HepG2 (cell line): ENCODE data around the gene LITAF. TPM values are rescaled to one million over a fixed set of nuclear protein-coding genes. Genes with fewer than 3 reads are reported as not detected.

Experiments used
- ATAC-seq: fragments of 200-7000 bp; cut with Tn5 transposase; 3 replicates; pipeline ENCODE4 v1.9.1; 2020; ENCODE audit warnings: mild to moderate bottlenecking, moderate library complexity
- BruUV-seq: library from RNA; stranded (reverse); fragments of 400-500 nt; replicated peaks from 2 replicates; lab custom pipeline; 2021; lab: Mats Ljungman, UMichigan
- CTCF ChIA-PET: fragments of 300-600 bp; formaldehyde crosslinking; extraction: SDS; loops from one replicate; lab custom pipeline; 2021; ENCODE audit warnings: low total read pairs, inconsistent platforms, low intra/inter-chr PET ratio; lab: Yijun Ruan, JAX
- POLR2A ChIA-PET: fragments of 350-600 bp; sonication (Branson Sonifier 250); formaldehyde crosslinking; loops from one replicate; lab custom pipeline; 2020; ENCODE audit warnings: antibody characterized with exemption, inconsistent platforms; lab: Yijun Ruan, JAX
- DNase-seq: peaks from one replicate; pipeline ENCODE4 v3.0.0-alpha.2; 2015; ENCODE audit warnings: low spot score
- FAIRE-seq: peaks from 3 replicates; lab custom pipeline; 2011; peaks lifted over from hg19 to GRCh38; lab: Jason Lieb, UNC
- H2AFZ ChIP-seq: one replicate; pipeline ENCODE4 v1.6.1; 2011; ENCODE audit warnings: low read length, inconsistent platforms
- H3K27ac ChIP-seq: fragments of 300-600 bp; 3 replicates; pipeline ENCODE4 v1.8.0; 2011; ENCODE audit warnings: mixed run types, mild to moderate bottlenecking, mixed read lengths, low read length, inconsistent platforms; ENCODE audit not compliant: insufficient read depth; ENCODE audit errors: extremely low read length
- H3K27me3 ChIP-seq, 2 experiments: fragments of 200-600 bp in 1 of 2; 2 replicates in 1 of 2; 3 replicates in 1 of 2; pipeline versions ENCODE4 v1.6.0 to v1.8.0; 2011; ENCODE audit warnings: low read length in 2 of 2, mild to moderate bottlenecking in 2 of 2, moderate library complexity in 2 of 2, inconsistent platforms in 1 of 2; ENCODE audit not compliant: insufficient read depth in 2 of 2, control insufficient read depth in 1 of 2
- H3K36me3 ChIP-seq, 2 experiments: fragments of 200-600 bp in 1 of 2; replicated peaks in 1 of 2; 2 replicates in 1 of 2; 3 replicates in 1 of 2; pipeline versions ENCODE4 v1.5.1 to v1.8.0; 2011; ENCODE audit warnings: low read length in 2 of 2, inconsistent platforms in 1 of 2; ENCODE audit not compliant: insufficient read depth in 2 of 2, control insufficient read depth in 1 of 2
- H3K4me1 ChIP-seq: 2 replicates; pipeline ENCODE4 v1.5.1; 2012; ENCODE audit warnings: low read length, inconsistent platforms; ENCODE audit not compliant: insufficient read depth
- H3K4me2 ChIP-seq: 2 replicates; pipeline ENCODE4 v1.6.0; 2011; ENCODE audit warnings: low read depth, low read length, inconsistent platforms
- H3K4me3 ChIP-seq, 3 experiments: fragments of 200-600 bp in 1 of 3; sonication (generic), shearing (Covaris generic) in 1 of 3; replicated peaks in 1 of 3; 2 replicates each; pipeline ENCODE4 v1.5.1; 2011 to 2016; ENCODE audit warnings: low read length in 3 of 3, inconsistent platforms in 2 of 3, low read depth in 2 of 3, mild to moderate bottlenecking in 2 of 3, control low read depth in 1 of 3, mixed read lengths in 1 of 3; ENCODE audit not compliant: insufficient read depth in 1 of 3
- H3K79me2 ChIP-seq: one replicate; pipeline ENCODE4 v1.6.1; 2011; ENCODE audit warnings: low read length, inconsistent platforms; ENCODE audit not compliant: insufficient read depth
- H3K9ac ChIP-seq: 2 replicates; pipeline ENCODE4 v1.6.0; 2011; ENCODE audit warnings: mild to moderate bottlenecking, low read depth, low read length, inconsistent platforms; ENCODE audit not compliant: insufficient read depth
- H3K9me3 ChIP-seq: 2 replicates; pipeline ENCODE4 v1.5.1; 2012; ENCODE audit warnings: mild to moderate bottlenecking, low read length
- H4K20me1 ChIP-seq: 2 replicates; pipeline ENCODE4 v1.6.0; 2011; ENCODE audit warnings: inconsistent platforms, mild to moderate bottlenecking, low read length, moderate library complexity; ENCODE audit not compliant: insufficient read depth
- CHD4 ChIP-seq: fragments of 200-600 bp; sonication (generic); IDR thresholded peaks from 2 replicates; pipeline ENCODE4 v1.7.0; 2017; ENCODE audit warnings: mild to moderate bottlenecking, low read length, borderline replicate concordance
- HNRNPL ChIP-seq: fragments of 200-400 bp; formaldehyde crosslinking; IDR thresholded peaks from 2 replicates; pipeline ENCODE4 v1.6.1; 2017; ENCODE audit warnings: mild to moderate bottlenecking, low read depth, low read length
- MED13 ChIP-seq: sonication (generic); formaldehyde crosslinking; IDR thresholded peaks from 2 replicates; pipeline ENCODE4 v1.5.0; 2020; ENCODE audit warnings: missing genetic modification reagents
- PCBP2 ChIP-seq: fragments of 200-400 bp; formaldehyde crosslinking; optimal IDR thresholded peaks from 2 replicates; pipeline ENCODE3; 2018; ENCODE audit warnings: low read length, low read depth; ENCODE audit not compliant: poor library complexity, severe bottlenecking
- PHF20 ChIP-seq: sonication (generic); formaldehyde crosslinking; IDR thresholded peaks from 2 replicates; pipeline ENCODE4 v1.5.0; 2020; ENCODE audit warnings: mild to moderate bottlenecking, missing genetic modification reagents
- SIN3A ChIP-seq: IDR thresholded peaks from 2 replicates; pipeline ENCODE4 v1.6.1; 2011; ENCODE audit warnings: low read depth, mild to moderate bottlenecking, control low read depth, low read length, borderline replicate concordance
- SP4 ChIP-seq: sonication (generic); formaldehyde crosslinking; IDR thresholded peaks from 2 replicates; pipeline ENCODE4 v1.8.1; 2023; ENCODE audit warnings: mild to moderate bottlenecking, missing genetic modification reagents
- ZKSCAN5 ChIP-seq: sonication (generic); formaldehyde crosslinking; IDR thresholded peaks from 2 replicates; pipeline ENCODE4 v1.5.1; 2020; ENCODE audit warnings: mild to moderate bottlenecking, missing genetic modification reagents
- ZMYM3 ChIP-seq: sonication (generic); formaldehyde crosslinking; IDR thresholded peaks from 2 replicates; pipeline ENCODE4 v1.5.1; 2020; ENCODE audit warnings: mild to moderate bottlenecking, missing genetic modification reagents
- ZNF256 ChIP-seq: sonication (generic); formaldehyde crosslinking; conservative IDR thresholded peaks from 2 replicates; pipeline ENCODE4 v1.4.0; 2020; ENCODE audit warnings: missing genetic modification reagents
- ZNF652 ChIP-seq: IDR thresholded peaks from 2 replicates; pipeline ENCODE4 v1.6.1; 2016; ENCODE audit warnings: low read depth, borderline replicate concordance
- ZSCAN25 ChIP-seq: sonication (generic); formaldehyde crosslinking; IDR thresholded peaks from 2 replicates; pipeline ENCODE4 v1.8.0; 2022; ENCODE audit warnings: mild to moderate bottlenecking, missing genetic modification reagents
- WGBS: methylation state at CpG from one replicate; pipeline ENCODE4 v1.1.6; 2017; ENCODE audit warnings: low lambda C conversion rate; 5-methylcytosine and 5-hydroxymethylcytosine counted together
- in situ Hi-C: cut with HindIII; loops from 2 replicates; pipeline ENCODE4 v1.10.0; 2017; ENCODE audit warnings: low pct_unique_long_range_greater_than_20kb; ENCODE audit not compliant: extremely low pct_ligation_motif_present
- intact Hi-C: fragments of 100-400 bp; cut with micrococcal nuclease; formaldehyde crosslinking; loops from one replicate; pipeline ENCODE4 v1.10.0; 2022; ENCODE audit not compliant: unreplicated experiment
- polyA plus RNA-seq, 8 experiments: library from polyadenylated mRNA; depleted of rRNA in 3 of 8; stranded (reverse) in 7 of 8; unstranded in 1 of 8; fragments of >200 nt; fragmentation: Illumina TruSeq in 4 of 8; extraction: Trizol in 4 of 8; gene quantifications; 2 replicates each; pipeline versions ENCODE4 v1.2.1 to v1.2.3, GENCODE V29; 2011 to 2016; ENCODE audit warnings: low read depth in 4 of 8, missing spikeins in 1 of 8, mixed read lengths in 1 of 8; ENCODE audit not compliant: insufficient read depth in 1 of 8
- total RNA-seq, 5 experiments: library from RNA; depleted of rRNA; stranded (reverse); fragments of >200 nt; fragmentation: Illumina TruSeq; extraction: Trizol; gene quantifications; 2 replicates each; pipeline ENCODE4 v1.2.3, GENCODE V29; 2016; ENCODE audit warnings: low read depth in 1 of 5
- TF ChIP-seq, protein P1 (sequence below): sonication (generic); formaldehyde crosslinking; conservative IDR thresholded peaks from 2 replicates; pipeline ENCODE4 v1.8.0; 2022; ENCODE audit warnings: low read depth, missing genetic modification reagents
- TF ChIP-seq, protein P2 (sequence below): sonication (generic); formaldehyde crosslinking; IDR thresholded peaks from 2 replicates; pipeline ENCODE4 v1.4.0; 2020; ENCODE audit warnings: mild to moderate bottlenecking, missing genetic modification reagents

Gene LITAF
- total and polyA plus RNA-seq, 2 of the 13 experiments (the other 11 are each of a cell fraction or from before 2014, with no cell fraction given) = 80.1 to 141 TPM

DNA sequence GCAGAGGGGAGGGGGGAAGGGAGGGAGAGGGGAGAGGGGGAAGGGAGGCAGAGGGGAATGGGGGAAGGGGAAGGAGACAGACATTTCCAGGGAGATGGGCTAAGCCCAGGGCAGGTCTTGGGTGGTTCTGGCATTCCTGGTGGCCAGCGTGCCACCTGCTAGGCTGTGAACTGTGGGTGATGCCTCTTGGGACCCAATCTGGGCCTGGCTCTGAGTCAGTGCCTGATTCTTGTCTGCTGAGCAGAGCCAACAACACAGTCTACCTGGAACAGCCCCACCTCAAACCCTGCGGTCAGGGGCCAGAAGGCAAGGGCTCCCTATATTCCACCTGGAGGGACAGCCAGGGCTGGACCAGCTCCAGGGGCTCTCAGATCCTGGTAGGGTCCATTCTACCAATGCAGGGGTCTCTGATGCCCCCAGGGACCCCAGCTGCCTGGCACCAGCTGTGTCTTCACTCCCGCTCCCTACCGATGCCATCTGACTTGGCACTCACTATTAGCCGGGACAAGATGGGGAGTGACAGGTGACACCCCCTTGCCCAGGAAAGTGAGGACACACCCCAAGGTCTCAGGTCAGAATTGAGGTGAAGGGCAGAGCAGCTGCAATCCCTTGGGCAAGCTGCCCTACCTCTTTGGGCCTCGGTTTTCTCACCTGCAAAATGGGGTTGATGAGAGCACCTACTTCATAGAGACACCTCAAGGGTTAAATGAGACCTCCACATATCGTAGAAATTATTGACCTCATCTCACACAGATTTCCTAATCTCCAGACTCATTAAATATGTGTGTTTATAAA, 87.2 kb downstream of the LITAF start (continued):
- peak; percentile 25; the same call in 1 of the 2 replicates for TF ChIP-seq ZSCAN25 (CRISPR knock-in tag)
- peak; percentile 82 for TF ChIP-seq ZMYM3 (CRISPR knock-in tag)
- no peak for TF ChIP-seq MED13
- peak; percentile 68; the same call in 1 of the 2 replicates for TF ChIP-seq CHD4
- no peak for TF ChIP-seq ZNF256 (CRISPR knock-in tag)
- no peak for TF ChIP-seq ZKSCAN5 (CRISPR knock-in tag)
- peak; percentile 54 for TF ChIP-seq PCBP2
- TF ChIP-seq HNRNPL = 0 out of 2 replicates have a peak, but pooled peaks have one; percentile 54
- TF ChIP-seq ZNF652 (CRISPR knock-in tag) = peak; percentile 36; the same call in 1 of the 2 replicates

- 26% methylated on average over 6 of the region's 6 CpGs for WGBS
- Histone ChIP-seq H3K4me2 (no peak overlapping the region), H3K4me1 (peaks cover 40% of the 10 kb centered on the region)
- TF ChIP-seq, protein P1, sequence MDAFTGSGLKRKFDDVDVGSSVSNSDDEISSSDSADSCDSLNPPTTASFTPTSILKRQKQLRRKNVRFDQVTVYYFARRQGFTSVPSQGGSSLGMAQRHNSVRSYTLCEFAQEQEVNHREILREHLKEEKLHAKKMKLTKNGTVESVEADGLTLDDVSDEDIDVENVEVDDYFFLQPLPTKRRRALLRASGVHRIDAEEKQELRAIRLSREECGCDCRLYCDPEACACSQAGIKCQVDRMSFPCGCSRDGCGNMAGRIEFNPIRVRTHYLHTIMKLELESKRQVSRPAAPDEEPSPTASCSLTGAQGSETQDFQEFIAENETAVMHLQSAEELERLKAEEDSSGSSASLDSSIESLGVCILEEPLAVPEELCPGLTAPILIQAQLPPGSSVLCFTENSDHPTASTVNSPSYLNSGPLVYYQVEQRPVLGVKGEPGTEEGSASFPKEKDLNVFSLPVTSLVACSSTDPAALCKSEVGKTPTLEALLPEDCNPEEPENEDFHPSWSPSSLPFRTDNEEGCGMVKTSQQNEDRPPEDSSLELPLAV (CRISPR knock-in tag) = no peak
- TF ChIP-seq PHF20 (CRISPR knock-in tag) = no peak
- TF ChIP-seq SP4 (CRISPR knock-in tag) = no peak
- TF ChIP-seq, protein P2, sequence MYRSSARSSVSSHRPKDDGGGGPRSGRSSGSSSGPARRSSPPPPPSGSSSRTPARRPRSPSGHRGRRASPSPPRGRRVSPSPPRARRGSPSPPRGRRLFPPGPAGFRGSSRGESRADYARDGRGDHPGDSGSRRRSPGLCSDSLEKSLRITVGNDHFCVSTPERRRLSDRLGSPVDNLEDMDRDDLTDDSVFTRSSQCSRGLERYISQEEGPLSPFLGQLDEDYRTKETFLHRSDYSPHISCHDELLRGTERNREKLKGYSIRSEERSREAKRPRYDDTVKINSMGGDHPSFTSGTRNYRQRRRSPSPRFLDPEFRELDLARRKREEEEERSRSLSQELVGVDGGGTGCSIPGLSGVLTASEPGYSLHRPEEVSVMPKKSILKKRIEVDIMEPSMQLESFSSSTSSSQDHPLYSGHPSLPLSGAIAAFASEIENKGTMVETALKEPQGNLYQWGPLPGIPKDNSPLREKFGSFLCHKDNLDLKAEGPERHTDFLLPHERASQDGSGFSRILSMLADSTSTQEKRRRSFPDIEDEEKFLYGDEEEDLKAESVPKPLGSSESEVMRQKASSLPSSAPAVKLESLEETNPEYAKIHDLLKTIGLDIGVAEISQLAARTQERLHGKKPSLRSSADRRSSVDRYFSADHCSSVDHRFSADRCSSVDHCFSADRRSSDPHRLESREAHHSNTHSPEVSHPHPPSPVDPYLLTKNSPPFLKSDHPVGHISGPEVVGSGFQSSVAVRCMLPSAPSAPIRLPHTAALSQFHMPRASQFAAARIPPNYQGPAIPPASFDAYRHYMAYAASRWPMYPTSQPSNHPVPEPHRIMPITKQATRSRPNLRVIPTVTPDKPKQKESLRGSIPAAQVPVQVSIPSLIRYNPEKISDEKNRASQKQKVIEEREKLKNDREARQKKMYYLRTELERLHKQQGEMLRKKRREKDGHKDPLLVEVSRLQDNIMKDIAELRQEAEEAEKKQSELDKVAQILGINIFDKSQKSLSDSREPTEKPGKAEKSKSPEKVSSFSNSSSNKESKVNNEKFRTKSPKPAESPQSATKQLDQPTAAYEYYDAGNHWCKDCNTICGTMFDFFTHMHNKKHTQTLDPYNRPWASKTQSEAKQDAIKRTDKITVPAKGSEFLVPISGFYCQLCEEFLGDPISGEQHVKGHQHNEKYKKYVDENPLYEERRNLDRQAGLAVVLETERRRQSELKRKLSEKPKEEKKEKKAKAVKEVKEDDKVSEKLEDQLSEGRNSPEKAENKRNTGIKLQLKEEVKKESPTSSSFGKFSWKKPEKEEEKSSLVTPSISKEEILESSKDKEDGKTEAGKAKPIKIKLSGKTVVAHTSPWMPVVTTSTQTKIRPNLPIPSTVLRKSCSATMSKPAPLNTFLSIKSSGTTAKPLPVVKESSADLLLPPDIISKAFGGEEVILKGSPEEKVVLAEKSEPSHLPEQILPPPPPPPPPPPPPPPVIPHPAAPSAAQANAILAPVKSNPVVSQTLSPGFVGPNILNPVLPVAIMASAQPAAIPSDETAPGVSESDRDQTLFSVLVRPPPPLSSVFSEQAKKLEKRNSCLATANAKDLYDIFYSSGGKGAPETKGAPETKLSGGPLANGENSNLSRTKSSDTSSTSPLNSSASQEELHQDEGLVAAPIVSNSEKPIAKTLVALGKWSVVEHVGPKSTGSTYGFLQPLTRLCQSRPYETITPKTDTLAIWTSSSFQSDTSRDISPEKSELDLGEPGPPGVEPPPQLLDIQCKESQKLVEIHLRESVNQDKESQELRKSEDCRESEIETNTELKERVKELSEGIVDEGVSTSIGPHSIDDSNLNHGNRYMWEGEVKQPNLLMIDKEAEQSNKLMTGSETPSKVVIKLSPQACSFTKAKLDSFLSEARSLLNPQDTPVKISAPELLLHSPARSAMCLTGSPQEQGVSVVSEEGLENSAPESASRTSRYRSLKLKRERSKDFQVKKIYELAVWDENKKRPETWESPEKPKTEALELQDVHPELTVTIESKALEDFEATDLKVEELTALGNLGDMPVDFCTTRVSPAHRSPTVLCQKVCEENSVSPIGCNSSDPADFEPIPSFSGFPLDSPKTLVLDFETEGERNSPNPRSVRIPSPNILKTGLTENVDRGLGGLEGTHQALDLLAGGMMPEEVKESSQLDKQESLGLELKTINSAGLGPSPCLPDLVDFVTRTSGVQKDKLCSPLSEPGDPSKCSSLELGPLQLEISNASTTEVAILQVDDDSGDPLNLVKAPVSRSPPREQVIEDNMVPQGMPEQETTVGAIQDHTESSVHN (CRISPR knock-in tag) = no peak
- no peak for TF ChIP-seq SIN3A
These were observed 88.0 kb downstream of the LITAF start for GRCh38 chr16:11498683-11499082.

More at GRCh38 chr16:11498683-11499082, 88.0 kb downstream of the LITAF start:
- POLR2A ChIA-PET = interaction anchor here (0.6 to 1.7 kb wide), 3 partner anchors 24 to 418 kb away, joined by 3 to 5 read pairs (median 5); partner anchors contain the start of gene GSPT1
- no peak overlapping the region for H3K4me3 ChIP-seq
- BruUV-seq = no TSS peak
- FAIRE-seq (peak; percentile 23), ATAC-seq (no peak), DNase-seq (no peak)
- H2AFZ ChIP-seq = no peak overlapping the region
- H3K79me2 ChIP-seq = no peaks in the 10 kb centered on the region
- no peaks in the 10 kb centered on the region for H3K9me3 ChIP-seq
- H3K27ac ChIP-seq = no peak overlapping the region
- H3K36me3 ChIP-seq = no peaks in the 10 kb centered on the region
- no peaks in the 10 kb centered on the region for H4K20me1 ChIP-seq
- intact Hi-C loops = no loop called here
- in situ Hi-C loops = no loop called here
- H3K9ac ChIP-seq = no peak overlapping the region
- CTCF ChIA-PET = no interaction called here
- no peaks in the 10 kb centered on the region for H3K27me3 ChIP-seq
